Measurements from ENCODE around the gene ANKRD7.

ANKRD7 gene

DNA sequence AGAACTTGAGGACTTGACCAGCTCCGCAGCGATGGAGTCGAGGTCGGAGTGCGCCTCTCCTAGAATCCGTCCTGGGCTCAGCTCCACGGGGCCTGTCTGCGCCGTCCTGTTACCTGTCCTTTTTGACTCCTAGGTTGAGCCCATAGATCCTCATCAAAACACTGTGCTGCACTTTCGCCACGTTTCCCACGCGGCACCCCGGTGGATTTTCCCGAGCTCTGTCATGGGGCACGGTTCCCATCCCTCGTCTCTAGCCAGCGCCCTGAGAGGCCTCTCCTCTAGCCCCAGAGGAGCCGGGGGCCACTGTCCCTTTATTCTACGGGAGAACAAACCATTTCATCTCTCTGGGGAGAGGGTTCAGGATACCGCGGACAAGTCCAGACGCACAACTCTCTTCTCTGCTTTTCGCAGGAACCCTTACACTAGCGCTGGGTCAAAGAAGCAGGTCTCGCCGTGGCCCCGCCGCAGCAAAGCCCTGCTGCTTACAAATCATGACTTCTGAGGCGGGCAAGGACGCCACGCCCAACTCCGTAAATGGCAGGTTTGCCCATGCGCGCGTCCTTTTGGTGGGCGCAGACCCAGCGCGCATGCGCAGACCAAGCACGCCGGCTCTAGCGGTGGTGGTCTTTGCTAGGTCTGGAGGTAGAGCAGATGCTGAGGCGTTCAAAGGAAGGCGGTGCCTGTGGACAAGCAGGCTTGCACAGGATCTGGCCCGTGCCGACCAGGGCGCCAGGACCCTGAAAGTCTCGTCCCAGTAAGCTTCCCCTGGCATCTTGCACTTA is 10.3 kb upstream of the ANKRD7 start:
- peak overlapping the region; percentile 67 for H3K4me3 ChIP-seq (replicated peaks; ENCODE audit: low read depth, low read length)
- TF ChIP-seq, protein P1, sequence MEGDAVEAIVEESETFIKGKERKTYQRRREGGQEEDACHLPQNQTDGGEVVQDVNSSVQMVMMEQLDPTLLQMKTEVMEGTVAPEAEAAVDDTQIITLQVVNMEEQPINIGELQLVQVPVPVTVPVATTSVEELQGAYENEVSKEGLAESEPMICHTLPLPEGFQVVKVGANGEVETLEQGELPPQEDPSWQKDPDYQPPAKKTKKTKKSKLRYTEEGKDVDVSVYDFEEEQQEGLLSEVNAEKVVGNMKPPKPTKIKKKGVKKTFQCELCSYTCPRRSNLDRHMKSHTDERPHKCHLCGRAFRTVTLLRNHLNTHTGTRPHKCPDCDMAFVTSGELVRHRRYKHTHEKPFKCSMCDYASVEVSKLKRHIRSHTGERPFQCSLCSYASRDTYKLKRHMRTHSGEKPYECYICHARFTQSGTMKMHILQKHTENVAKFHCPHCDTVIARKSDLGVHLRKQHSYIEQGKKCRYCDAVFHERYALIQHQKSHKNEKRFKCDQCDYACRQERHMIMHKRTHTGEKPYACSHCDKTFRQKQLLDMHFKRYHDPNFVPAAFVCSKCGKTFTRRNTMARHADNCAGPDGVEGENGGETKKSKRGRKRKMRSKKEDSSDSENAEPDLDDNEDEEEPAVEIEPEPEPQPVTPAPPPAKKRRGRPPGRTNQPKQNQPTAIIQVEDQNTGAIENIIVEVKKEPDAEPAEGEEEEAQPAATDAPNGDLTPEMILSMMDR (IDR thresholded peaks at IDR 0.05; ENCODE audit: low read length, missing control alignments) = no peak
- peak; percentile 84 for DNase-seq (ENCODE audit: low read depth)

DNA sequence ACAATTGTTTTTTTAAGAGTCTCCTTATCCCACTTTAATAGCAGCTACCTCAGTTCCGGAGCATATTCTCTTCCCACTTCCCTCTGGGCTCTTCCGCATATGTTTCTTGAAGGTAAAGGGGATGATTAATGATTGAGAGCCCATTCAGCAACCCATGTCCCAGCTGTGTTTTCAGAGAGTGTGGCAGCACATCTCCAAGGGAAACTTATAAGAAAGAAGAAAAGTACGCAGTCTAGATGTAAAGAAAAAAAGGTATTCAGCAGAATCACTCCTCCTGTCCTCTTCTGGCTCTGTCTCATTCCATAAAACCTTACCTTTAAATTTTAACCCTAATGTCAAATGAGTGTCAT is 9.7 kb upstream of the ANKRD7 start:
- TF ChIP-seq, protein P1 (IDR thresholded peaks at IDR 0.05; ENCODE audit: low read length, missing control alignments) = no peak
- peak overlapping the region; percentile 67 for H3K4me3 ChIP-seq (replicated peaks; ENCODE audit: low read depth, low read length)
- no peak for DNase-seq (ENCODE audit: low read depth)

DNA sequence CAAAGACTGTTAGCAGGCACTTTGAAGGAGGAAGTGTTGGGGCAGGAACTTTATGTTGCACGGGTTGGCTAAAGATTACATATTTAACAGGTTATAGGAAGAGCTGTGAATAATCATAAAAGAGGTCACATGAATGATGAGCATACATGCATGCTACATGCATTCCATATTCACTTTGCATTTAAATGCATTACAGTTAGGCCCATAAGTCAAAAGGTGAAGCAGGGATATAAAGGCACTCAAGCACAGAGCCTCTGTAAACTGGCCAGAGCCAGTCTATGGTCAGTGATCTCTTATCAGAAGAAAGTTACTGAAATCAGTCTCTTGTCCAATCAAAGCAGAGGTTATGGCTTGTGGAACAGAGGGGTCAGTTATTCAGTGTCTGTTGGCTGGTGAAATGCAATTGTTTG is 7.3 kb upstream of the ANKRD7 start:
- H3K4me3 ChIP-seq (replicated peaks; ENCODE audit: low read depth, low read length) = no peak overlapping the region
- no peak for DNase-seq (ENCODE audit: low read depth)
- TF ChIP-seq, protein P1 (IDR thresholded peaks at IDR 0.05; ENCODE audit: low read length, missing control alignments) = no peak

DNA sequence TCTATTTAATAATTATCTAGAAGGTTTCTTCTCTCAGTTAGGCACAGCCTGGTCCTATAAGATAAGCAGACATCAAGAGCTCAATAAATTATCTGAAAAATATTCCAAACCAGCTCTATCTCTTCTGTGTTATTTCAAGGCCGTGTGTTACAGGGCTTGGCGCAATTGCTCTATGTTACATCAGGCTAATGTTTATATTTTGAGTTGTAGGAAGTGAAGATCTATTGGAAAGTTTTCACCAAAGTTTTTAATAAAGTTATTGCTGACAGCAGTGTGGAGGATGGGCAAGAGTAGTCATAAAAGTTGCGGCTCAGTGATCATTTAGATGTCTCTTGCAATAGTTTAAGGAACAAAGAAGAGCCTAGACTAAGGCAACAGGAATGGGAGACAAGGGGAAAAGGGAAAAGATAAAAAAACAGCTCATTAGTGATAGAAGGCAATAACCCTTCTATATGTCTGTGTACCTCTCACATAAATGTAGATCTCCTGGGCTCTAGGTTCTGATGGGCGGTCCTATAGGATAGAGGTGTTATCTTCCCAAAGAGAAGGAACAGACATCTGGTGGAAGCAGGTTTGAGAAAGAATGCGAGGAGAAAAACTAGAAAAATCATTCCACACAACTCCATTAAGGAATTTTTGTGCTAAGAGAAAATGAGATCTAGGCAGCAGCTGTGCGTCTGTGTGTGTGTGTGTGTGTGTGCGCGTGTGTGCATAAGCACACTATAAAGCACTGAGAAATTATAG is 5.9 kb upstream of the ANKRD7 start:
- TF ChIP-seq, protein P1 (IDR thresholded peaks at IDR 0.05; ENCODE audit: low read length, missing control alignments) = no peak
- DNase-seq (ENCODE audit: low read depth) = no peak
- H3K4me3 ChIP-seq (replicated peaks; ENCODE audit: low read depth, low read length) = no peak overlapping the region

DNA sequence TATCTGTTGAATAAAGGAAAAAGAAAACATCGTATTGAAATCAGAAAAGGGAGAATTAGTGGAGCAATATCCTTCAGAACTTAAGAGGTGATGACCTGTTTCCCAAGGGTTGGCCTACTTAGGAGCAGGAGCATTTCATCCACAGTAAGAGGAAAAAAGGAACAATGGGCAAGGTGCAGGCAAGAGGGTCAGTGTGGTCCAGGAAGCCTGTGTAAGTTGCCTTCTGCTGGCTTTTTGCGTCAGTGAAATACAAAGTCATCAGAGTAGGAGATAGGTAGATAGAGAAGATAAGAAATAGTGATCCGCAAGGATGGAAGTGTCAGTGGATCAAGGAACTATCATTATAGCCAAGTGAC is 5.4 kb upstream of the ANKRD7 start:
- TF ChIP-seq, protein P1 (IDR thresholded peaks at IDR 0.05; ENCODE audit: low read length, missing control alignments) = no peak
- DNase-seq (ENCODE audit: low read depth) = no peak
- H3K4me3 ChIP-seq (replicated peaks; ENCODE audit: low read depth, low read length) = no peak overlapping the region

DNA sequence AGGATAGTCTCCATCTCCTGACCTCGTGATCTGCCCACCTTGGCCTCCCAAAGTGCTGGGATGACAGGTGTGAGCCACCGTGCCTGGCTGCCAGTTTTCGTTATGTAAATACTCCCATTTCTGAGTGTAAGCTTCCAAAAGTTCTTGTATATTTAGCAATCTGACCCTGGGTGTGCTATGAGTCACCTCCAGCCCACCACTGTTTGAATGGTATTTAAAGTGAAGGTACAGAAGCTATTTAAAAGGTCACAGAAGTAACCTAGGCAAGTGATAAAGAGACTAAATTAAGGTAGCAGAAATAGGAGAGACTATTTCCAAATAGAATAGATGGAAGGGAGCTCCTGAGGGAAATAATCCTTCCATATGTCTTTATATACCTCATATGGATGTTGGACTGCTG is 3.9 kb upstream of the ANKRD7 start:
- TF ChIP-seq, protein P1 (IDR thresholded peaks at IDR 0.05; ENCODE audit: low read length, missing control alignments) = no peak
- DNase-seq (ENCODE audit: low read depth) = no peak

More for the DNA sequence above, 3.9 kb upstream of the ANKRD7 start:
- no peak overlapping the region for H3K4me3 ChIP-seq (replicated peaks; ENCODE audit: low read depth, low read length)

All from fibroblast of pulmonary artery (primary cell).